Neural cell (in vitro differentiated cells): ENCODE measurements around the gene FREM2.

Experiments
- CTCF ChIP-seq: fragments of 450-650 bp; IDR thresholded peaks from 2 replicates; pipeline ENCODE4 v1.5.1; 2014; ENCODE audit warnings: antibody characterized with exemption, mild to moderate bottlenecking, moderate library complexity; ENCODE audit not compliant: poor library complexity, severe bottlenecking
- EP300 ChIP-seq: fragments of 450-650 bp; conservative IDR thresholded peaks from 2 replicates; pipeline ENCODE4 v1.6.1; 2014; ENCODE audit warnings: antibody characterized with exemption, mild to moderate bottlenecking, moderate library complexity; ENCODE audit not compliant: poor library complexity, severe bottlenecking
- EZH2 ChIP-seq: fragments of 200-600, 300-800 bp; shearing (Covaris generic), sonication (generic); IDR thresholded peaks from 2 replicates; pipeline ENCODE4 v1.6.1; 2014; ENCODE audit warnings: antibody characterized with exemption, low read length, borderline replicate concordance, mild to moderate bottlenecking; ENCODE audit not compliant: insufficient read depth, poor library complexity, severe bottlenecking
- MXI1 ChIP-seq: fragments of 450-650 bp; conservative IDR thresholded peaks from 2 replicates; pipeline ENCODE4 v1.6.1; 2014; ENCODE audit warnings: antibody characterized with exemption, mild to moderate bottlenecking; ENCODE audit not compliant: poor library complexity, severe bottlenecking
- POLR2AphosphoS5 ChIP-seq: IDR thresholded peaks from 2 replicates; pipeline ENCODE4 v1.6.1; 2012
- RAD21 ChIP-seq: fragments of 450-650 bp; conservative IDR thresholded peaks from 2 replicates; pipeline ENCODE4 v1.6.1; 2014; ENCODE audit warnings: antibody characterized with exemption, mild to moderate bottlenecking, moderate library complexity
- REST ChIP-seq: IDR thresholded peaks from 2 replicates; pipeline ENCODE4 v1.6.1; 2012; ENCODE audit warnings: borderline replicate concordance
- TAF1 ChIP-seq: IDR thresholded peaks from 2 replicates; pipeline ENCODE4 v1.6.1; 2012; ENCODE audit warnings: low read depth

GRCh38 chr13:38755793-38756192 is 68.9 kb downstream of the FREM2 start:
- TF ChIP-seq CTCF (no peak), POLR2AphosphoS5 (no peak), EZH2 (no peak), EP300 (no peak), MXI1 (no peak), TAF1 (no peak), RAD21 (no peak), REST (no peak)
